ENCODE data around the gene OR51B5. TPM values are rescaled to one million over a fixed set of nuclear protein-coding genes. Genes with fewer than 3 reads are reported as not detected.
"Not testable (repeated sequence)": the region's sequence is repeated elsewhere in the genome, so short reads cannot be mapped to it uniquely, and the experiment has no call there.

The OR51B5 gene
- total RNA-seq, 1 donor from 2014 or later = 0.20 TPM

- Mint-ChIP-seq H3K4me3 (ENCODE audit: unreplicated experiment) (no peak overlapping the region), H3K9me3 (ENCODE audit: low read depth) (peaks cover 8% of the 10 kb centered on the region), H3K27me3 (ENCODE audit: low read depth) (peaks cover 3% of the 10 kb centered on the region), H3K36me3 (ENCODE audit: low read depth) (no peaks in the 10 kb centered on the region), H3K4me1 (ENCODE audit: low read depth) (peaks cover 28% of the 10 kb centered on the region), H3K27ac (ENCODE audit: unreplicated experiment) (no peak overlapping the region)
- no peak for DNase-seq (ENCODE audit: low spot score)
- TF ChIP-seq CTCF (IDR thresholded peaks at IDR 0.05) = peak; percentile 72
Observed at GRCh38 chr11:5369789-5370188, 26.5 kb upstream of the OR51B5 start.

- TF ChIP-seq CTCF (IDR thresholded peaks at IDR 0.05) = no peak
Observed at GRCh38 chr11:5368502-5369043, 25.2 kb upstream of the OR51B5 start.

GRCh38 chr11:5367448-5368074 is 24.2 kb upstream of the OR51B5 start:
- Mint-ChIP-seq H3K4me3 (ENCODE audit: unreplicated experiment) (no peak overlapping the region), H3K27ac (ENCODE audit: unreplicated experiment) (peak overlapping the region; percentile 78), H3K36me3 (ENCODE audit: low read depth) (no peaks in the 10 kb centered on the region), H3K4me1 (ENCODE audit: low read depth) (peaks cover 38% of the 10 kb centered on the region), H3K27me3 (ENCODE audit: low read depth) (peaks cover 3% of the 10 kb centered on the region), H3K9me3 (ENCODE audit: low read depth) (peaks cover under 1% of the 10 kb centered on the region)
- TF ChIP-seq CTCF (IDR thresholded peaks at IDR 0.05) = no peak
- DNase-seq (ENCODE audit: low spot score) = no peak

More at GRCh38 chr11:5368502-5369043, 25.2 kb upstream of the OR51B5 start:
- no peak for DNase-seq (ENCODE audit: low spot score)
- H3K9me3 Mint-ChIP-seq (ENCODE audit: low read depth) = peaks cover 8% of the 10 kb centered on the region
- H3K27ac Mint-ChIP-seq (ENCODE audit: unreplicated experiment) = no peak overlapping the region
- H3K4me1 Mint-ChIP-seq (ENCODE audit: low read depth) = peaks cover 38% of the 10 kb centered on the region
- H3K27me3 Mint-ChIP-seq (ENCODE audit: low read depth) = peaks cover 3% of the 10 kb centered on the region
- no peak overlapping the region for H3K4me3 Mint-ChIP-seq (ENCODE audit: unreplicated experiment)
- no peaks in the 10 kb centered on the region for H3K36me3 Mint-ChIP-seq (ENCODE audit: low read depth)

- Mint-ChIP-seq H3K4me3 (ENCODE audit: unreplicated experiment) (no peak overlapping the region), H3K27me3 (ENCODE audit: low read depth) (peaks cover 2% of the 10 kb centered on the region), H3K9me3 (ENCODE audit: low read depth) (no peaks in the 10 kb centered on the region), H3K36me3 (ENCODE audit: low read depth) (no peaks in the 10 kb centered on the region), H3K4me1 (ENCODE audit: low read depth) (peaks cover 33% of the 10 kb centered on the region), H3K27ac (ENCODE audit: unreplicated experiment) (peak overlapping the region; percentile 39)
- no peak for DNase-seq (ENCODE audit: low spot score)
- TF ChIP-seq CTCF (IDR thresholded peaks at IDR 0.05) = no peak
Observed at GRCh38 chr11:5366856-5367255, 23.5 kb upstream of the OR51B5 start.

GRCh38 chr11:5366365-5366764 is 23.0 kb upstream of the OR51B5 start:
- H3K36me3 Mint-ChIP-seq (ENCODE audit: low read depth); H3K9me3 Mint-ChIP-seq (ENCODE audit: low read depth); H3K27me3 Mint-ChIP-seq (ENCODE audit: low read depth); DNase-seq (ENCODE audit: low spot score); H3K4me3 Mint-ChIP-seq (ENCODE audit: unreplicated experiment): not testable (repeated sequence)
- Mint-ChIP-seq H3K4me1 (ENCODE audit: low read depth) (peaks cover 33% of the 10 kb centered on the region), H3K27ac (ENCODE audit: unreplicated experiment) (peak overlapping the region; percentile 38)
- TF ChIP-seq CTCF (IDR thresholded peaks at IDR 0.05) = peak; percentile 14

Data from chondrocyte (in vitro differentiated cells).